GM10266 (cell line): ENCODE measurements around the gene GRID1.

ENCODE experiments used
- DNase-seq: peaks from one replicate; pipeline ENCODE4 v3.0.0; 2012; ENCODE audit errors: extremely low spot score
- CTCF ChIP-seq: IDR thresholded peaks from 2 replicates; pipeline ENCODE4 v1.5.1; 2012; ENCODE audit warnings: mild to moderate bottlenecking, low read depth; ENCODE audit not compliant: control insufficient read depth, insufficient read depth; ENCODE audit errors: missing control alignments

Gene GRID1

GRCh38 chr10:86373251-86373650 is 6.7 kb upstream of the GRID1 start:
- no peak for TF ChIP-seq CTCF
- no peak for DNase-seq

- DNase-seq, result no peak
- TF ChIP-seq CTCF, result no peak
Observed at GRCh38 chr10:86372784-86373239, 6.2 kb upstream of the GRID1 start.

- no peak for TF ChIP-seq CTCF
- no peak for DNase-seq
Observed at GRCh38 chr10:86372119-86372783, 5.7 kb upstream of the GRID1 start.

DNA sequence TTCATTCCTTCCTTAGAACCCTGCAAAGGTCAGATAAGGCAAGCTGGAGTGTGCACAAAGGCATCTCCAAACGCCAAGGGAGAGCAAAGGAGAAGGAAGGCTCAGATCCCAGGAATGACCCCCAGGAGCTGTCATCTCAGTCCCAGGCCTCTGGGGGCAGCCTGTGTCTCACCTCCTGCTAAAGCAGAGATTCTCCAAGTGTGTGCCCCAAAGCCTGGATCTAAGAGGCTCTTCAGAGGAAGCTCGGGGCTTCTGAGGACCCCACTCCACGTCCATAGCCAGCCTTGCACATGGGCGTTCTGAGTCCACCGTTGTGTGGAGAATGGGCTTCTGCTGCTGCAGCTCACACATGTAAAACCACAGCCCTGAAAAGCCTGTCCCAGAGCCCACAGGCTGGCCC is 5.1 kb upstream of the GRID1 start:
- no peak for TF ChIP-seq CTCF

GRCh38 chr10:86371116-86371515 is 4.5 kb upstream of the GRID1 start:
- DNase-seq, result no peak
- no peak for TF ChIP-seq CTCF

More for the DNA sequence above, 5.1 kb upstream of the GRID1 start:
- no peak for DNase-seq

DNA sequence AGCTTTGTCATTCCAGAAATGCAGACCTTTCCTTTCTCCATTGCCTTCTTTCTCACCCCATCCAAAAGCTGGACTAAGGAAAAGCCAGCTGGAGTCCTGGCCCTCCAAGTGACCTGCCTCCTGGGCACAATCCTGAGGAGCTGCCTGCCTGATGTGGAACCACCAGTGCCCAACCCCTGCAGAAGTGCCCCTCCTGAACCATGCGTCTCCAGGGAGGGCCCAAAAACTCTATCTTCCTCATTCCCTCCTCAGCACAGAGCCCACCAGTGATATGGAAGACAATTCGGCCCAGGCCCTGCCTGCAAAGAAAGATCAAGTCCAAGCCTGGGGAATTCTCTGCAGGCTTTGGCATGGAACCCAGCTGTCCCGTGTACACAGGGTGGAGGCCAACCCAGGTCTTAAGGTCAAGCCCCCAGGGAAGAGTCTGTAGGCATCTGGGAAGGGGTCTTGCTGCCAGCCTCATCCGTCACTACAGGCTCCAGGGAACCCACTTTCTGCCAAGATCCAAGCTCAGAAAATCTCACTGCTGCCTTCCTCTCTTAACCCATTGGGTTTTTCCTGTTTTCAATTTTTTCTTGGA is 3.5 kb upstream of the GRID1 start:
- no peak for DNase-seq
- TF ChIP-seq CTCF, result no peak

DNA sequence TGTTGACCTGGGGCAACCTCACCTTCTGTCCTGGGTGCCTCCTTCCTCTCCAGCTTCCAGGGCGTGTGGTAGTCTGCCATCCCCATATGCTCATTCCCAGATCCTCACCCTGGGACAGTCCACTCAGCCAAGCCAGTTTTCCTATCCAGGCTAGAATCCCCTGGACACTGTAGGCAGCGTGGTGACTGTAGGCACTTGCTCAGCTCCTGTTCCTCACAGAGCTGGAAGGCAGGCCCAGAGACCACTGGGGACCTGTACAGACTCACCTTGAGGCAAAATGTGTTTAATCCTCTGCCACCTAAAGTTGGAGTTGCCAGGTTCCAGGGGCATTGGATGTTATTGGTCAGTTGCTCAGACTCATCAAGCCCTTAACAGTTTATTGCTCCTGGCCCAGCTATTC is 2.4 kb upstream of the GRID1 start:
- no peak for TF ChIP-seq CTCF
- no peak for DNase-seq
